ENCODE data around the gene TGM6.
"Not testable (repeated sequence)": the region's sequence is repeated elsewhere in the genome, so short reads cannot be mapped to it uniquely, and the experiment has no call there.

The TGM6 gene

GRCh38 chr20:2400290-2400689, 19.6 kb downstream of the TGM6 start:
- DNase-seq = no peak

GRCh38 chr20:2401527-2401926, 20.8 kb downstream of the TGM6 start:
- no peak for DNase-seq

GRCh38 chr20:2402271-2402980, 21.7 kb downstream of the TGM6 start:
- peak; percentile 55 for DNase-seq

- no peak for DNase-seq
Measured at GRCh38 chr20:2403291-2404052, 22.8 kb downstream of the TGM6 start.

GRCh38 chr20:2405693-2406065, 25.0 kb downstream of the TGM6 start:
- DNase-seq = no peak

- not testable (repeated sequence) for DNase-seq
Measured at GRCh38 chr20:2407355-2407754, 26.7 kb downstream of the TGM6 start.

- no peak for DNase-seq
Measured at GRCh38 chr20:2408111-2408510, 27.4 kb downstream of the TGM6 start.

- DNase-seq = no peak
Measured at GRCh38 chr20:2416541-2417212, 36.0 kb downstream of the TGM6 start.

- DNase-seq = no peak
Measured at GRCh38 chr20:2417213-2417541, 36.5 kb downstream of the TGM6 start.

GRCh38 chr20:2418388-2418787, 37.7 kb downstream of the TGM6 start:
- no peak for DNase-seq

GRCh38 chr20:2420510-2420909, 39.8 kb downstream of the TGM6 start:
- no peak for DNase-seq

GRCh38 chr20:2421247-2421646, 40.5 kb downstream of the TGM6 start:
- no peak for DNase-seq

GRCh38 chr20:2429051-2429450, 48.4 kb downstream of the TGM6 start:
- DNase-seq = no peak

- no peak for DNase-seq
Measured at GRCh38 chr20:2430538-2430937, 49.8 kb downstream of the TGM6 start.

- DNase-seq = no peak
Measured at GRCh38 chr20:2431185-2431584, 50.5 kb downstream of the TGM6 start.

GRCh38 chr20:2446845-2447244, 66.1 kb downstream of the TGM6 start:
- peak; percentile 54 for DNase-seq

GRCh38 chr20:2449386-2449785, 68.7 kb downstream of the TGM6 start:
- no peak for DNase-seq

GRCh38 chr20:2451422-2451821, 70.7 kb downstream of the TGM6 start:
- DNase-seq = no peak

GRCh38 chr20:2451939-2452732, 71.4 kb downstream of the TGM6 start:
- DNase-seq = peak; percentile 84

- no peak for DNase-seq
Measured at GRCh38 chr20:2453792-2454191, 73.1 kb downstream of the TGM6 start.

- no peak for DNase-seq
Measured at GRCh38 chr20:2455771-2456497, 75.2 kb downstream of the TGM6 start.

- DNase-seq = no peak
Measured at GRCh38 chr20:2458919-2459499, 78.3 kb downstream of the TGM6 start.
